Pancreas (tissue), 10 donors: ENCODE measurements around the gene SLC5A2. TPM values are rescaled to one million over a fixed set of nuclear protein-coding genes. Genes with fewer than 3 reads are reported as not detected.
A peak's percentile ranks its signal among the peaks of the same experiment; 100 is the strongest.
"Not testable (repeated sequence)": the region's sequence is repeated elsewhere in the genome, so short reads cannot be mapped to it uniquely, and the experiment has no call there.

Source experiments
- ATAC-seq, 4 donors: fragments of 200-7000 bp; cut with Tn5 transposase; one replicate each; pipeline versions ENCODE4 v1.8.0 to v1.9.1; 2020; ENCODE audit warnings: mild to moderate bottlenecking in 4 of 4, moderate library complexity in 4 of 4
- DNase-seq, 6 donors: peaks; one replicate each; pipeline ENCODE4 v3.0.0-alpha.2; 2020
- FAIRE-seq: peaks from 2 replicates; lab custom pipeline; 2012; peaks lifted over from hg19 to GRCh38; lab: Jason Lieb, UNC
- H3K27ac ChIP-seq, 4 donors: fragments of 200-600 bp; sonication (generic); 1 replicate in 3 of 4; 2 replicates in 1 of 4; pipeline versions ENCODE4 v1.5.0 to v1.8.0; 2020
- H3K27me3 ChIP-seq, 4 donors: fragments of 200-600 bp; one replicate each; pipeline ENCODE4 v1.8.0; 2021
- H3K36me3 ChIP-seq, 3 donors: fragments of 200-600 bp; sonication (generic) in 1 of 3; one replicate each; pipeline versions ENCODE4 v1.5.0 to v1.8.0; 2020 to 2021
- H3K4me1 ChIP-seq, 3 donors: fragments of 200-600 bp; one replicate each; pipeline ENCODE4 v1.8.0; 2021
- H3K4me3 ChIP-seq, 4 donors: fragments of 200-600 bp; sonication (generic) in 2 of 4; one replicate each; pipeline versions ENCODE4 v1.5.0 to v1.8.0; 2020 to 2021
- H3K9me3 ChIP-seq, 4 donors: fragments of 200-600 bp; one replicate each; pipeline ENCODE4 v1.8.0; 2021
- CTCF ChIP-seq, 4 donors: fragments of 200-600 bp; sonication (generic) in 3 of 4; IDR thresholded peaks; one replicate each; pipeline versions ENCODE4 v1.5.0 to v1.8.0; 2021; ENCODE audit warnings: antibody characterized with exemption in 4 of 4
- WGBS, 2 donors: extraction: QIAGEN DNeasy Blood & Tissue Kit; methylation state at CpG; one replicate each; pipeline ENCODE4 v1.1.7; 2013; 5-methylcytosine and 5-hydroxymethylcytosine counted together
- intact Hi-C, 3 donors: fragments of 100-400 bp; cut with DNase I; formaldehyde crosslinking; loops; one replicate each; pipeline versions ENCODE4 v1.11.1 to v1.14.2; 2022
- polyA plus RNA-seq, 2 donors: library from polyadenylated mRNA; stranded (reverse); fragments of 200-250 nt; gene quantifications; one replicate each; pipeline ENCODE4 v1.2.3, GENCODE V29; 2013
- total RNA-seq, 6 donors: library from RNA; stranded (reverse); fragmentation: NEBNext Ultra II Directional in 4 of 6; extraction: Animal tissue kit (Norgen Biotek cat#: 25700) in 4 of 6; gene quantifications; one replicate each; pipeline versions ENCODE4 v1.2.1 to v1.2.4, GENCODE V29; 2021 to 2023
- donor health status: healthy with polysubstance abuse.
- donor health status: DM: no; HTN: no; CAD: no; lungs with moderate emphysema.
- donor health status: DM: no; HTN: no; CAD: no.
- donor health status: control.
- donor health status: control.
- donor health status: Bipolar disorder and iron deficiency.
- donor health status: DM: yes; HTN: yes; CAD: no.
- donor health status: DM: no; HTN: no; CAD: no.
- donor health status: DM: no; HTN: no; CAD: no.
- donor health status: DM: yes; HTN: yes; CAD: no.

Gene SLC5A2
- total RNA-seq (under 1 TPM; 0.35 to 0.84 (median 0.54) TPM), polyA plus RNA-seq (1 to 10 TPM; 2.8 to 4.9 TPM)

- ATAC-seq (no peak), FAIRE-seq (no peak), DNase-seq (no peak)
- Histone ChIP-seq H3K27me3 (no peaks in the 10 kb centered on the region), H3K4me3 (no peak within 1 kb of the TSS), H3K27ac (no peak within 1 kb of the TSS), H3K4me1 (peaks cover 0 to 4% (median under 1%) of the 10 kb centered on the region in 3 donors), H3K36me3 (no peaks in the 10 kb centered on the region), H3K9me3 (no peaks in the 10 kb centered on the region)
- TF ChIP-seq CTCF (IDR thresholded peaks at IDR 0.05) = no peak
- intact Hi-C loops = loop anchor here in 1 of 3 donors (10.0 kb wide), 1 partner anchor 222 kb away; no protein-coding TSS in a partner anchor
- 78 to 90% methylated on average over 4 of the region's 4 CpGs for WGBS, 2 donors
Measured at GRCh38 chr16:31483081-31483480, at the start of gene SLC5A2. TSS of gene SLC5A2 (plus strand) at chr16:31483123. CDS start at chr16:31483137, 14 bp downstream.

GRCh38 chr16:31435341-31436220, 47.3 kb upstream of the SLC5A2 start:
- FAIRE-seq (no peak), ATAC-seq (no peak), DNase-seq (peak in 1 of 6 donors; percentile 48)
- no peak for TF ChIP-seq CTCF (IDR thresholded peaks at IDR 0.05)
- intact Hi-C loops = no loop called here
- no peaks in the 10 kb centered on the region for H3K36me3 ChIP-seq
- no peak overlapping the region for H3K4me3 ChIP-seq
- 94 to 95% methylated on average over 46 to 47 of the region's 47 CpGs for WGBS, 2 donors
- H3K27ac ChIP-seq = no peak overlapping the region
- no peaks in the 10 kb centered on the region for H3K27me3 ChIP-seq
- no peaks in the 10 kb centered on the region for H3K9me3 ChIP-seq
- H3K4me1 ChIP-seq = no peaks in the 10 kb centered on the region

- H3K36me3 ChIP-seq = no peaks in the 10 kb centered on the region
- TF ChIP-seq CTCF (IDR thresholded peaks at IDR 0.05) = no peak
- H3K4me1 ChIP-seq = no peaks in the 10 kb centered on the region
- intact Hi-C loops = no loop called here
- 93 to 94% methylated on average over 41 to 44 of the region's 44 CpGs for WGBS, 2 donors
- H3K4me3 ChIP-seq = no peak overlapping the region
- H3K9me3 ChIP-seq = no peaks in the 10 kb centered on the region
- no peak for FAIRE-seq
- no peaks in the 10 kb centered on the region for H3K27me3 ChIP-seq
- peak in 1 of 6 donors; percentile 62 for DNase-seq
- H3K27ac ChIP-seq = no peak overlapping the region
- no peak for ATAC-seq
Measured at GRCh38 chr16:31436221-31437045, 46.5 kb upstream of the SLC5A2 start.

- intact Hi-C loops = no loop called here
- no peak overlapping the region for H3K27ac ChIP-seq
- WGBS, 2 donors = 34 to 58% methylated on average over 2 of the region's 2 CpGs
- H3K36me3 ChIP-seq = no peaks in the 10 kb centered on the region
- ATAC-seq = no peak
- no peak overlapping the region for H3K4me3 ChIP-seq
- no peak for FAIRE-seq
- H3K4me1 ChIP-seq = no peaks in the 10 kb centered on the region
- H3K27me3 ChIP-seq = no peaks in the 10 kb centered on the region
- no peak for TF ChIP-seq CTCF (IDR thresholded peaks at IDR 0.05)
- H3K9me3 ChIP-seq = no peaks in the 10 kb centered on the region
- DNase-seq = no peak
Measured at GRCh38 chr16:31438414-31438813, 44.5 kb upstream of the SLC5A2 start.

GRCh38 chr16:31439023-31439422, 43.9 kb upstream of the SLC5A2 start:
- H3K9me3 ChIP-seq, intact Hi-C loops, H3K27me3 ChIP-seq, H3K36me3 ChIP-seq, ATAC-seq, FAIRE-seq, H3K27ac ChIP-seq, H3K4me1 ChIP-seq, DNase-seq, H3K4me3 ChIP-seq: not testable (repeated sequence)
- WGBS, 2 donors = 62 to 66% methylated on average over 3 to 4 of the region's 4 CpGs
